SK-N-SH treated with all-trans-retinoic acid at 6 μM for 48 hours (cell line): Measurements from ENCODE around the gene HRNR.
A peak's percentile ranks its signal among the peaks of the same experiment; 100 is the strongest.

Experiments
- ATAC-seq: fragments of 200-7000 bp; cut with Tn5 transposase; 3 replicates; pipeline ENCODE4 v1.9.1; 2020; ENCODE audit warnings: mild to moderate bottlenecking, moderate library complexity
- ARNTL ChIP-seq: fragments of 450-650 bp; formaldehyde crosslinking; IDR thresholded peaks from 2 replicates; pipeline ENCODE4 v1.5.0; 2020; ENCODE audit warnings: low read depth, mild to moderate bottlenecking, moderate library complexity, borderline replicate concordance
- CSDC2 ChIP-seq: fragments of 250-450 bp; sonication (Bioruptor Pico); IDR thresholded peaks from 2 replicates; pipeline ENCODE4 v1.5.0; 2020; ENCODE audit warnings: mild to moderate bottlenecking, moderate library complexity
- CSRNP3 ChIP-seq: fragments of 250-450 bp; sonication (Bioruptor Pico); IDR thresholded peaks from 2 replicates; pipeline ENCODE4 v1.5.1; 2021; ENCODE audit warnings: mild to moderate bottlenecking, moderate library complexity
- GLIS3 ChIP-seq: fragments of 250-450 bp; sonication (Bioruptor Pico); IDR thresholded peaks from 2 replicates; pipeline ENCODE4 v1.5.0; 2020; ENCODE audit warnings: mild to moderate bottlenecking, moderate library complexity
- ISL1 ChIP-seq: fragments of 250-450 bp; sonication (Bioruptor Pico); IDR thresholded peaks from 2 replicates; pipeline ENCODE4 v2.1.2; 2022; ENCODE audit warnings: mild to moderate bottlenecking, moderate library complexity
- OSR1 ChIP-seq: fragments of 250-450 bp; sonication (Bioruptor Pico); IDR thresholded peaks from 2 replicates; pipeline ENCODE4 v1.8.0; 2022; ENCODE audit warnings: moderate library complexity, mild to moderate bottlenecking, inconsistent platforms
- POU6F1 ChIP-seq: fragments of 250-450 bp; sonication (Bioruptor Pico); IDR thresholded peaks from 2 replicates; pipeline ENCODE4 v1.8.0; 2021; ENCODE audit warnings: low read depth, mild to moderate bottlenecking, moderate library complexity, borderline replicate concordance
- PPARA ChIP-seq: fragments of 250-450 bp; sonication (Bioruptor Pico); IDR thresholded peaks from 2 replicates; pipeline ENCODE4 v1.5.0; 2020; ENCODE audit warnings: mild to moderate bottlenecking, borderline replicate concordance
- RARB ChIP-seq: fragments of 250-450 bp; sonication (Bioruptor Pico); IDR thresholded peaks from 2 replicates; pipeline ENCODE4 v1.8.0; 2021; ENCODE audit warnings: mild to moderate bottlenecking, moderate library complexity
- SNAI2 ChIP-seq: fragments of 250-450 bp; sonication (Bioruptor Pico); IDR thresholded peaks from 2 replicates; pipeline ENCODE4 v1.5.0; 2020; ENCODE audit warnings: mild to moderate bottlenecking, moderate library complexity
- TOX ChIP-seq: fragments of 250-450 bp; sonication (Bioruptor Pico); IDR thresholded peaks from 2 replicates; pipeline ENCODE4 v1.8.0; 2021; ENCODE audit warnings: mild to moderate bottlenecking, moderate library complexity, borderline replicate concordance
- TSHZ2 ChIP-seq: fragments of 250-450 bp; sonication (Bioruptor Pico); IDR thresholded peaks from 2 replicates; pipeline ENCODE4 v1.5.0; 2020; ENCODE audit warnings: mild to moderate bottlenecking, moderate library complexity
- ZC3H10 ChIP-seq: fragments of 250-450 bp; sonication (Bioruptor Pico); IDR thresholded peaks from 2 replicates; pipeline ENCODE4 v1.5.1; 2021; ENCODE audit warnings: mild to moderate bottlenecking, moderate library complexity
- ZFP3 ChIP-seq: fragments of 250-450 bp; sonication (Bioruptor Pico); IDR thresholded peaks from 2 replicates; pipeline ENCODE4 v1.5.0; 2020; ENCODE audit warnings: mild to moderate bottlenecking, moderate library complexity
- ZFP30 ChIP-seq: fragments of 450-650 bp; formaldehyde crosslinking; IDR thresholded peaks from 2 replicates; pipeline ENCODE4 v1.5.0; 2022; ENCODE audit warnings: mild to moderate bottlenecking, moderate library complexity
- ZNF565 ChIP-seq: fragments of 450-650 bp; formaldehyde crosslinking; conservative IDR thresholded peaks from 2 replicates; pipeline ENCODE4 v1.5.0; 2020; ENCODE audit warnings: low read depth, mild to moderate bottlenecking, moderate library complexity
- ZNF70 ChIP-seq: fragments of 450-650 bp; formaldehyde crosslinking; IDR thresholded peaks from 2 replicates; pipeline ENCODE4 v1.5.0; 2020; ENCODE audit warnings: mild to moderate bottlenecking, moderate library complexity
- ZNF8 ChIP-seq: fragments of 450-650 bp; formaldehyde crosslinking; IDR thresholded peaks from 2 replicates; pipeline ENCODE4 v1.5.0; 2020; ENCODE audit warnings: mild to moderate bottlenecking, moderate library complexity

HRNR gene

GRCh38 chr1:152189657-152190442 is 34.1 kb downstream of the HRNR start (continued):
- TF ChIP-seq TSHZ2 (CRISPR knock-in tag) (no peak), ZFP30 (no peak), ISL1 (CRISPR knock-in tag) (no peak), ARNTL (CRISPR knock-in tag) (no peak), CSRNP3 (CRISPR knock-in tag) (no peak), SNAI2 (CRISPR knock-in tag) (no peak), PPARA (CRISPR knock-in tag) (no peak), ZNF8 (CRISPR knock-in tag) (no peak)

- TF ChIP-seq RARB (CRISPR knock-in tag): no peak
- TF ChIP-seq TOX (CRISPR knock-in tag): no peak
- TF ChIP-seq GLIS3: no peak
- TF ChIP-seq ZNF8 (CRISPR knock-in tag): no peak
- TF ChIP-seq ISL1 (CRISPR knock-in tag): no peak
- TF ChIP-seq ZFP3 (CRISPR knock-in tag): no peak
- no peak for TF ChIP-seq CSRNP3 (CRISPR knock-in tag)
- no peak for TF ChIP-seq PPARA (CRISPR knock-in tag)
- no peak for TF ChIP-seq ZC3H10
- TF ChIP-seq POU6F1: no peak
- no peak for TF ChIP-seq ZNF565 (CRISPR knock-in tag)
- TF ChIP-seq TSHZ2 (CRISPR knock-in tag): no peak
- no peak for TF ChIP-seq CSDC2 (CRISPR knock-in tag)
- no peak for TF ChIP-seq ZNF70
- TF ChIP-seq OSR1 (CRISPR knock-in tag): no peak
- TF ChIP-seq ARNTL (CRISPR knock-in tag): no peak
- no peak for TF ChIP-seq ZFP30
- peak; percentile 76 for ATAC-seq
Observed at GRCh38 chr1:152188673-152189591, 35.1 kb downstream of the HRNR start.
